HepG2 (cell line): ENCODE measurements around the gene HABP4. TPM values are rescaled to one million over a fixed set of nuclear protein-coding genes. Genes with fewer than 3 reads are reported as not detected.

ENCODE experiments used
- AHR ChIP-seq: IDR thresholded peaks from 2 replicates; pipeline ENCODE4 v1.6.1; 2018; ENCODE audit warnings: missing genetic modification reagents, missing compliant biosample characterization
- ARNT2 ChIP-seq: sonication (generic); formaldehyde crosslinking; IDR thresholded peaks from 2 replicates; pipeline ENCODE4 v1.8.0; 2022; ENCODE audit warnings: mild to moderate bottlenecking, low read depth, missing genetic modification reagents, moderate library complexity
- DMAP1 ChIP-seq: IDR thresholded peaks from 2 replicates; pipeline ENCODE4 v1.6.1; 2016
- EEA1 ChIP-seq: sonication (generic); formaldehyde crosslinking; IDR thresholded peaks from 2 replicates; pipeline ENCODE4 v1.5.1; 2020; ENCODE audit warnings: mild to moderate bottlenecking, missing genetic modification reagents, borderline replicate concordance
- JUND ChIP-seq: sonication (generic); formaldehyde crosslinking; IDR thresholded peaks from 2 replicates; pipeline ENCODE4 v1.8.0; 2022; ENCODE audit warnings: mild to moderate bottlenecking, missing genetic modification reagents
- KLF13 ChIP-seq: sonication (generic); formaldehyde crosslinking; IDR thresholded peaks from 2 replicates; pipeline ENCODE4 v1.4.0; 2020; ENCODE audit warnings: mild to moderate bottlenecking, missing genetic modification reagents
- MLLT10 ChIP-seq: sonication (generic); formaldehyde crosslinking; IDR thresholded peaks from 2 replicates; pipeline ENCODE4 v1.4.0; 2020; ENCODE audit warnings: missing genetic modification reagents
- NR2F6 ChIP-seq, 2 experiments: IDR thresholded peaks; 2 replicates each; pipeline ENCODE4 v1.6.1; 2016; ENCODE audit warnings: antibody characterized with exemption in 1 of 2, mild to moderate bottlenecking in 1 of 2
- RFXAP ChIP-seq: sonication (generic); formaldehyde crosslinking; IDR thresholded peaks from 2 replicates; pipeline ENCODE4 v1.4.0; 2020; ENCODE audit warnings: missing genetic modification reagents, borderline replicate concordance
- SIN3A ChIP-seq: IDR thresholded peaks from 2 replicates; pipeline ENCODE4 v1.6.1; 2011; ENCODE audit warnings: low read depth, mild to moderate bottlenecking, control low read depth, low read length, borderline replicate concordance
- SP1 ChIP-seq, 2 experiments: fragments of 450-650 bp in 1 of 2; sonication (generic) in 1 of 2; formaldehyde crosslinking in 1 of 2; IDR thresholded peaks; 2 replicates each; pipeline versions ENCODE4 v1.4.0 to v1.6.1; 2016 to 2020; ENCODE audit warnings: missing genetic modification reagents in 1 of 2
- SRSF4 ChIP-seq: fragments of 200-400 bp; formaldehyde crosslinking; IDR thresholded peaks from one replicate; pipeline ENCODE4 v1.6.1; 2018; ENCODE audit warnings: mild to moderate bottlenecking, low read depth, low read length, moderate library complexity; ENCODE audit not compliant: poor library complexity, severe bottlenecking
- STAG1 ChIP-seq: sonication (generic); formaldehyde crosslinking; IDR thresholded peaks from 2 replicates; pipeline ENCODE4 v1.4.0; 2020; ENCODE audit warnings: missing genetic modification reagents
- ZNF121 ChIP-seq: sonication (generic); formaldehyde crosslinking; IDR thresholded peaks from 2 replicates; pipeline ENCODE4 v1.5.0; 2020; ENCODE audit warnings: mild to moderate bottlenecking, missing genetic modification reagents
- ZNF138 ChIP-seq: sonication (generic); formaldehyde crosslinking; IDR thresholded peaks from 2 replicates; pipeline ENCODE4 v1.5.0; 2020; ENCODE audit warnings: mild to moderate bottlenecking, low read depth, missing genetic modification reagents
- ZNF263 ChIP-seq: sonication (generic); formaldehyde crosslinking; IDR thresholded peaks from 2 replicates; pipeline ENCODE4 v1.4.0; 2020; ENCODE audit warnings: missing genetic modification reagents
- ZNF296 ChIP-seq: sonication (generic); formaldehyde crosslinking; conservative IDR thresholded peaks from 2 replicates; pipeline ENCODE4 v1.5.0; 2020; ENCODE audit warnings: mild to moderate bottlenecking, missing genetic modification reagents
- ZNF44 ChIP-seq: sonication (generic); formaldehyde crosslinking; IDR thresholded peaks from 2 replicates; pipeline ENCODE4 v1.5.1; 2020; ENCODE audit warnings: mild to moderate bottlenecking, missing genetic modification reagents
- ZNF547 ChIP-seq: sonication (generic); formaldehyde crosslinking; IDR thresholded peaks from 2 replicates; pipeline ENCODE4 v1.5.1; 2020; ENCODE audit warnings: mild to moderate bottlenecking, missing genetic modification reagents
- ZNF660 ChIP-seq: sonication (generic); formaldehyde crosslinking; IDR thresholded peaks from 2 replicates; pipeline ENCODE4 v1.5.1; 2020; ENCODE audit warnings: mild to moderate bottlenecking, low read depth, missing genetic modification reagents, borderline replicate concordance
- ZSCAN9 ChIP-seq: IDR thresholded peaks from 2 replicates; pipeline ENCODE4 v1.6.1; 2016; ENCODE audit warnings: borderline replicate concordance
- polyA plus RNA-seq, 8 experiments: library from polyadenylated mRNA; depleted of rRNA in 3 of 8; stranded (reverse) in 7 of 8; unstranded in 1 of 8; fragments of >200 nt; fragmentation: Illumina TruSeq in 4 of 8; extraction: Trizol in 4 of 8; gene quantifications; 2 replicates each; pipeline versions ENCODE4 v1.2.1 to v1.2.3, GENCODE V29; 2011 to 2016; ENCODE audit warnings: low read depth in 4 of 8, missing spikeins in 1 of 8, mixed read lengths in 1 of 8; ENCODE audit not compliant: insufficient read depth in 1 of 8
- total RNA-seq, 5 experiments: library from RNA; depleted of rRNA; stranded (reverse); fragments of >200 nt; fragmentation: Illumina TruSeq; extraction: Trizol; gene quantifications; 2 replicates each; pipeline ENCODE4 v1.2.3, GENCODE V29; 2016; ENCODE audit warnings: low read depth in 1 of 5
- TF ChIP-seq, protein P1 (sequence below): IDR thresholded peaks from 2 replicates; pipeline ENCODE4 v1.6.1; 2016; ENCODE audit warnings: control low read depth
- TF ChIP-seq, protein P2 (sequence below): sonication (generic); formaldehyde crosslinking; IDR thresholded peaks from 2 replicates; pipeline ENCODE4 v1.4.0; 2020; ENCODE audit warnings: missing genetic modification reagents, borderline replicate concordance
- TF ChIP-seq, protein P3 (sequence below): sonication (generic); formaldehyde crosslinking; IDR thresholded peaks from 2 replicates; pipeline ENCODE4 v1.4.0; 2020; ENCODE audit warnings: mild to moderate bottlenecking, missing genetic modification reagents

Gene HABP4
- total and polyA plus RNA-seq, 2 of the 13 experiments (the other 11 are each of a cell fraction or from before 2014, with no cell fraction given): 14.3 to 26.6 TPM

DNA sequence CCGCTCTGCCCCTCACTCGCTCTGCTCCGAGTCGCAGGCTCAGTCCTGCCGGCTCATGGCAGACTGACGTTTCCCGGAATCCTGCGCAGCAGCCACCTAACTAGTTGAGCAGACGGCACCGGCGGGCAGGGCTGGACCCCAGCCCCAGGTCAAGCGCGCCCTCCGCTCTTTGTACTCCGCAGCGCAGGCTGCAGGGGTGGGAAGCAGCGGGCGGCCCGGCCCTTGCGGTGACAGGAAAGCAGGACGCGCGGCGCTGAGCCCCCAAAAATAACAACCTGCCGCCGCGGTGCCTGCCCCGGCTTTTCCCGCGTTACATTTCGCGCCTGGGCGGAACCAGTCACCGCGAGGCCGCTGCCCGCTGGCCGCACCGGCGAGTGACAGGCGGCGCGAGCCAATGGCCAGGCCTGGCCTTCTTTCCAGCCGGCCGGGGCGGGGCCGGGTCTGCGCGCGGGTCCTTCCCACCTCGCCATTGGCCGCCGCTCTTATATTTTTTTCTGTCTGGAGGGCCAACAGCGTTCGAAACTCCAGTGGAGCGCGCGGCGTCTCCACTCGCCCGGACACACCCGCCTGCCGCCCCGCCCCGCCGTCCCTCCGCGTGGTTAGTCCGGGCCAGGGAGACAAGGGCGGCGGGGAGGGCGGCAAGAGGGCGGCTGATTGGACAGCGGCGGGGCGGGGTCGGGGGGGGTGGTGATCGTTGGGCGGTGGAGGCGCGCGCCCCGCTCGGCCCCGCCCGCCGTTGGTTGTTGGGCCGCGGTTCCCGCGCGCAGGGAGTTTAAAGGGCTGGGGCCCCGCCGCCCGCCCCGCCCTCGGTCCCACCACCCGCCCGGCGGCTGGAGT, 31.7 kb upstream of the HABP4 start, which contains the start of gene ZNF367 (continued):
- TF ChIP-seq ZNF296 (CRISPR knock-in tag) (peak; percentile 82), ARNT2 (CRISPR knock-in tag) (peak; percentile 89), SRSF4 (no peak), NR2F6 (IDR thresholded peaks at IDR 0.05) (no peak), NR2F6 (CRISPR knock-in tag; IDR thresholded peaks at IDR 0.05) (no peak), SIN3A (peak; percentile 92; the same call in 1 of the 2 replicates), ZNF121 (CRISPR knock-in tag) (no peak), EEA1 (peak; percentile 74; the same call in 1 of the 2 replicates), ZSCAN9 (CRISPR knock-in tag) (no peak), DMAP1 (CRISPR knock-in tag) (peak; percentile 46; the same call in 1 of the 2 replicates), STAG1 (CRISPR knock-in tag) (0 out of 2 replicates have a peak, but pooled peaks have one; percentile 9), ZNF138 (no peak; the same call in 1 of the 2 replicates), ZNF660 (CRISPR knock-in tag) (no peak), ZNF263 (CRISPR knock-in tag) (peak; percentile 21; the same call in 1 of the 2 replicates), ZNF44 (CRISPR knock-in tag) (peak; percentile 83; the same call in 1 of the 2 replicates), MLLT10 (CRISPR knock-in tag) (no peak), ZNF547 (peak; percentile 94), KLF13 (CRISPR knock-in tag) (no peak), SP1 (IDR thresholded peaks at IDR 0.05) (no peak), SP1 (CRISPR knock-in tag; IDR thresholded peaks at IDR 0.05) (peak; percentile 80), AHR (CRISPR knock-in tag) (no peak), JUND (CRISPR knock-in tag) (no peak), RFXAP (CRISPR knock-in tag) (peak; percentile 75; the same call in 1 of the 2 replicates)
- TF ChIP-seq, protein P1, sequence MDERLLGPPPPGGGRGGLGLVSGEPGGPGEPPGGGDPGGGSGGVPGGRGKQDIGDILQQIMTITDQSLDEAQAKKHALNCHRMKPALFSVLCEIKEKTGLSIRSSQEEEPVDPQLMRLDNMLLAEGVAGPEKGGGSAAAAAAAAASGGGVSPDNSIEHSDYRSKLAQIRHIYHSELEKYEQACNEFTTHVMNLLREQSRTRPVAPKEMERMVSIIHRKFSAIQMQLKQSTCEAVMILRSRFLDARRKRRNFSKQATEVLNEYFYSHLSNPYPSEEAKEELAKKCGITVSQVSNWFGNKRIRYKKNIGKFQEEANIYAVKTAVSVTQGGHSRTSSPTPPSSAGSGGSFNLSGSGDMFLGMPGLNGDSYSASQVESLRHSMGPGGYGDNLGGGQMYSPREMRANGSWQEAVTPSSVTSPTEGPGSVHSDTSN (CRISPR knock-in tag): peak; percentile 89
- TF ChIP-seq, protein P2, sequence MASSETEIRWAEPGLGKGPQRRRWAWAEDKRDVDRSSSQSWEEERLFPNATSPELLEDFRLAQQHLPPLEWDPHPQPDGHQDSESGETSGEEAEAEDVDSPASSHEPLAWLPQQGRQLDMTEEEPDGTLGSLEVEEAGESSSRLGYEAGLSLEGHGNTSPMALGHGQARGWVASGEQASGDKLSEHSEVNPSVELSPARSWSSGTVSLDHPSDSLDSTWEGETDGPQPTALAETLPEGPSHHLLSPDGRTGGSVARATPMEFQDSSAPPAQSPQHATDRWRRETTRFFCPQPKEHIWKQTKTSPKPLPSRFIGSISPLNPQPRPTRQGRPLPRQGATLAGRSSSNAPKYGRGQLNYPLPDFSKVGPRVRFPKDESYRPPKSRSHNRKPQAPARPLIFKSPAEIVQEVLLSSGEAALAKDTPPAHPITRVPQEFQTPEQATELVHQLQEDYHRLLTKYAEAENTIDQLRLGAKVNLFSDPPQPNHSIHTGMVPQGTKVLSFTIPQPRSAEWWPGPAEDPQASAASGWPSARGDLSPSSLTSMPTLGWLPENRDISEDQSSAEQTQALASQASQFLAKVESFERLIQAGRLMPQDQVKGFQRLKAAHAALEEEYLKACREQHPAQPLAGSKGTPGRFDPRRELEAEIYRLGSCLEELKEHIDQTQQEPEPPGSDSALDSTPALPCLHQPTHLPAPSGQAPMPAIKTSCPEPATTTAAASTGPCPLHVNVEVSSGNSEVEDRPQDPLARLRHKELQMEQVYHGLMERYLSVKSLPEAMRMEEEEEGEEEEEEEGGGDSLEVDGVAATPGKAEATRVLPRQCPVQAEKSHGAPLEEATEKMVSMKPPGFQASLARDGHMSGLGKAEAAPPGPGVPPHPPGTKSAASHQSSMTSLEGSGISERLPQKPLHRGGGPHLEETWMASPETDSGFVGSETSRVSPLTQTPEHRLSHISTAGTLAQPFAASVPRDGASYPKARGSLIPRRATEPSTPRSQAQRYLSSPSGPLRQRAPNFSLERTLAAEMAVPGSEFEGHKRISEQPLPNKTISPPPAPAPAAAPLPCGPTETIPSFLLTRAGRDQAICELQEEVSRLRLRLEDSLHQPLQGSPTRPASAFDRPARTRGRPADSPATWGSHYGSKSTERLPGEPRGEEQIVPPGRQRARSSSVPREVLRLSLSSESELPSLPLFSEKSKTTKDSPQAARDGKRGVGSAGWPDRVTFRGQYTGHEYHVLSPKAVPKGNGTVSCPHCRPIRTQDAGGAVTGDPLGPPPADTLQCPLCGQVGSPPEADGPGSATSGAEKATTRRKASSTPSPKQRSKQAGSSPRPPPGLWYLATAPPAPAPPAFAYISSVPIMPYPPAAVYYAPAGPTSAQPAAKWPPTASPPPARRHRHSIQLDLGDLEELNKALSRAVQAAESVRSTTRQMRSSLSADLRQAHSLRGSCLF (CRISPR knock-in tag): 0 out of 2 replicates have a peak, but pooled peaks have one; percentile 61
- TF ChIP-seq, protein P3, sequence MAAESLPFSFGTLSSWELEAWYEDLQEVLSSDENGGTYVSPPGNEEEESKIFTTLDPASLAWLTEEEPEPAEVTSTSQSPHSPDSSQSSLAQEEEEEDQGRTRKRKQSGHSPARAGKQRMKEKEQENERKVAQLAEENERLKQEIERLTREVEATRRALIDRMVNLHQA (CRISPR knock-in tag): no peak
